B cell (primary cell): ENCODE data around the gene SNX32. TPM values are rescaled to one million over a fixed set of nuclear protein-coding genes. Genes with fewer than 3 reads are reported as not detected.

Experiments
- ATAC-seq: fragments of 200-7000 bp; cut with Tn5 transposase; one replicate; pipeline ENCODE4 v1.10.0; 2021; ENCODE audit warnings: low read depth, mild to moderate bottlenecking, moderate number of reproducible peaks, moderate library complexity
- CTCF ChIA-PET: fragments of 350-600 bp; sonication (Branson Sonifier 250); formaldehyde crosslinking; loops from one replicate; lab custom pipeline; 2021; ENCODE audit warnings: antibody characterized with exemption, inconsistent platforms; lab: Charles Lee
- POLR2A ChIA-PET: fragments of 350-600 bp; sonication (Branson Sonifier 250); formaldehyde crosslinking; loops from one replicate; lab custom pipeline; 2021; ENCODE audit warnings: antibody characterized with exemption; lab: Charles Lee
- DNase-seq: peaks from one replicate; pipeline ENCODE4 v3.0.0; 2013
- H2AFZ ChIP-seq: 2 replicates; pipeline ENCODE4 v1.6.1; 2012; ENCODE audit warnings: mild to moderate bottlenecking, low read depth, low read length; ENCODE audit not compliant: insufficient read depth, poor library complexity, severe bottlenecking
- H3K27ac ChIP-seq, 2 donors: 1 replicate in 1 of 2; 2 replicates in 1 of 2; pipeline ENCODE4 v1.5.1; 2012 to 2013; ENCODE audit warnings: low read length in 2 of 2, mild to moderate bottlenecking in 2 of 2, moderate library complexity in 1 of 2
- H3K27me3 ChIP-seq, 4 experiments: fragments of 200-600 bp in 1 of 4; sonication (generic) in 1 of 4; replicated peaks in 1 of 4; 1 replicate in 2 of 4; 2 replicates in 2 of 4; pipeline versions ENCODE4 v1.6.1 to v1.7.0; 2013 to 2016; ENCODE audit warnings: low read length in 3 of 4, mild to moderate bottlenecking in 2 of 4, mixed read lengths in 1 of 4, moderate library complexity in 1 of 4; ENCODE audit not compliant: insufficient read depth in 4 of 4, control insufficient read depth in 3 of 4; ENCODE audit errors: control extremely low read depth in 1 of 4
- H3K36me3 ChIP-seq, 2 experiments: replicated peaks in 1 of 2; 1 replicate in 1 of 2; 2 replicates in 1 of 2; pipeline versions ENCODE4 v1.6.1 to v1.7.1; 2013; ENCODE audit warnings: low read length in 1 of 2; ENCODE audit not compliant: insufficient read depth in 2 of 2, control insufficient read depth in 1 of 2; ENCODE audit errors: control extremely low read depth in 1 of 2, extremely low read depth in 1 of 2
- H3K4me1 ChIP-seq, 2 donors: fragments of 200-600 bp in 1 of 2; sonication (generic) in 1 of 2; 1 replicate in 1 of 2; 2 replicates in 1 of 2; pipeline versions ENCODE4 v1.5.1 to v1.6.1; 2013 to 2017; ENCODE audit warnings: low read length in 2 of 2; ENCODE audit not compliant: control insufficient read depth in 2 of 2, insufficient read depth in 2 of 2
- H3K4me2 ChIP-seq: replicated peaks from 2 replicates; pipeline ENCODE3; 2012; ENCODE audit warnings: mild to moderate bottlenecking, low read depth, low read length; ENCODE audit not compliant: poor library complexity, severe bottlenecking
- H3K4me3 ChIP-seq, 5 experiments: fragments of 200-600 bp in 1 of 5; sonication (generic) in 1 of 5; 1 replicate in 3 of 5; 2 replicates in 2 of 5; pipeline versions ENCODE4 v1.5.1 to v1.7.0; 2011 to 2016; ENCODE audit warnings: low read length in 4 of 5, mild to moderate bottlenecking in 4 of 5, low read depth in 2 of 5, control low read depth in 1 of 5, moderate library complexity in 1 of 5; ENCODE audit not compliant: insufficient read depth in 1 of 5; ENCODE audit errors: control extremely low read depth in 1 of 5, extremely low read depth in 1 of 5
- H3K79me2 ChIP-seq: fragments of 200-600 bp; sonication (generic); one replicate; pipeline ENCODE4 v1.6.0; 2016; ENCODE audit warnings: low read length; ENCODE audit not compliant: control insufficient read depth, insufficient read depth
- H3K9ac ChIP-seq: fragments of 200-600 bp; sonication (generic); 2 replicates; pipeline ENCODE4 v1.6.1; 2017; ENCODE audit warnings: mild to moderate bottlenecking, low read length, moderate library complexity
- H3K9me3 ChIP-seq, 3 donors: one replicate each; pipeline versions ENCODE4 v1.6.1 to v1.7.1; 2013; ENCODE audit warnings: low read length in 2 of 3; ENCODE audit not compliant: control insufficient read depth in 2 of 3, insufficient read depth in 1 of 3; ENCODE audit errors: control extremely low read depth in 1 of 3
- H4K20me1 ChIP-seq: 2 replicates; pipeline ENCODE4 v1.6.0; 2012; ENCODE audit warnings: mild to moderate bottlenecking, low read length; ENCODE audit not compliant: insufficient read depth, control insufficient read depth, poor library complexity, severe bottlenecking
- H3K27ac Mint-ChIP-seq: one replicate; pipeline ENCODE4 v1.8.0; 2021; ENCODE audit warnings: mixed read lengths
- H3K27me3 Mint-ChIP-seq: one replicate; pipeline ENCODE4 v1.8.0; 2021; ENCODE audit warnings: mixed read lengths
- H3K4me1 Mint-ChIP-seq: one replicate; pipeline ENCODE4 v1.8.0; 2021; ENCODE audit warnings: mixed read lengths
- H3K4me3 Mint-ChIP-seq: one replicate; pipeline ENCODE4 v1.8.0; 2021; ENCODE audit warnings: mixed read lengths
- H3K9me3 Mint-ChIP-seq: one replicate; pipeline ENCODE4 v1.8.0; 2022; ENCODE audit warnings: mixed read lengths; ENCODE audit not compliant: insufficient read depth
- CTCF ChIP-seq: fragments of 200-600 bp; IDR thresholded peaks from one replicate; pipeline ENCODE4 v1.8.0; 2022; ENCODE audit warnings: antibody characterized with exemption, mild to moderate bottlenecking
- EZH2 ChIP-seq: IDR thresholded peaks from 2 replicates; pipeline ENCODE4 v1.6.1; 2012; ENCODE audit warnings: borderline replicate concordance, low read depth, mild to moderate bottlenecking, moderate library complexity, low read length; ENCODE audit not compliant: insufficient read depth, poor library complexity, severe bottlenecking
- WGBS: methylation state at CpG from one replicate; pipeline ENCODE4 v1.1.5; 2013; ENCODE audit warnings: missing lambda C conversion rate; ENCODE audit not compliant: insufficient coverage; 5-methylcytosine and 5-hydroxymethylcytosine counted together
- intact Hi-C: fragments of 100-400 bp; cut with micrococcal nuclease; formaldehyde crosslinking; loops from one replicate; pipeline ENCODE4 v1.10.0; 2022
- polyA plus RNA-seq: library from polyadenylated mRNA; depleted of rRNA; stranded (reverse); fragments of >200 nt; gene quantifications from 2 replicates; pipeline ENCODE4 v1.2.3, GENCODE V29; 2012
- total RNA-seq, 2 donors: library from RNA; stranded (reverse); fragments of 120-200 nt in 1 of 2; gene quantifications; 1 replicate in 1 of 2; 2 replicates in 1 of 2; pipeline versions ENCODE4 v1.2.3 to v1.2.4, GENCODE V29; 2013 to 2022

Gene SNX32
- total and polyA plus RNA-seq, 2 donors (not counting 1 experiment from before 2014, with no cell fraction given), result 0.57 to 0.89 TPM

GRCh38 chr11:65890324-65891218 lies 56.8 kb downstream of the SNX32 start, which contains the start of gene CCDC85B:
Gene CCDC85B, plus strand, starts transcription at chr11:65890673. Its CDS starts 111 bp downstream, at chr11:65890784.
- DNase-seq (peak; percentile 98), ATAC-seq (peak; percentile 70)
- no peaks in the 10 kb centered on the region for H3K9me3 ChIP-seq
- peaks cover 24% of the 10 kb centered on the region for H3K79me2 ChIP-seq
- under 1% methylated on average over 94 of the region's 94 CpGs for WGBS
- H4K20me1 ChIP-seq, result peaks cover 21% of the 10 kb centered on the region
- peak within 1 kb of the TSS; percentile 99 for H3K4me2 ChIP-seq
- H3K9ac ChIP-seq, result peak within 1 kb of the TSS; percentile 96
- peaks cover 52 to 62% of the 10 kb centered on the region in 2 donors for H3K4me1 ChIP-seq
- no peak for TF ChIP-seq EZH2
- peak; percentile 33 for TF ChIP-seq CTCF
- POLR2A ChIA-PET, result interaction anchor here (0.5 to 6.2 kb wide), 18 partner anchors 10 to 1215 kb away, joined by 3 to 65 read pairs (median 7); partner anchors contain the start of genes BANF1, C11orf68, CFL1 and DRAP1
- Mint-ChIP-seq H3K27me3 (no peaks in the 10 kb centered on the region), H3K9me3 (no peaks in the 10 kb centered on the region), H3K27ac (peak within 1 kb of the TSS; percentile 98), H3K4me1 (peaks cover 65% of the 10 kb centered on the region), H3K4me3 (peak within 1 kb of the TSS; percentile 98)
- H2AFZ ChIP-seq, result peak within 1 kb of the TSS; percentile 99
- H3K36me3 ChIP-seq, result peaks cover 0 to 8% of the 10 kb centered on the region in 2 experiments
- H3K4me3 ChIP-seq, result peak within 1 kb of the TSS; percentile 18 to 88 (median 75)
- H3K27me3 ChIP-seq, result no peaks in the 10 kb centered on the region
- peak within 1 kb of the TSS; percentile 85 for H3K27ac ChIP-seq
- intact Hi-C loops, result loop anchor here (1.0 to 2.0 kb wide), 3 partner anchors 10 to 178 kb away; partner anchors contain the start of genes FOSL1 and KAT5
- CTCF ChIA-PET, result interaction anchor here (0.6 to 15.5 kb wide), 31 partner anchors 8 to 1557 kb away, joined by 3 to 244 read pairs (median 4); partner anchors contain the start of genes C11orf68, CFL1, FOSL1 and KAT5
